WTC11 (cell line): ENCODE results near the gene MRPS27. TPM values are rescaled to one million over a fixed set of nuclear protein-coding genes. Genes with fewer than 3 reads are reported as not detected.

ENCODE experiments used
- ATAC-seq: fragments of 200-7000 bp; cut with Tn5 transposase; 2 replicates; pipeline ENCODE4 v1.10.0; 2021; ENCODE audit warnings: mild to moderate bottlenecking, moderate library complexity
- CTCF ChIA-PET: fragments of 300-600 bp; sonication (Branson Sonifier 250); formaldehyde crosslinking; loops from one replicate; lab custom pipeline; 2021; ENCODE audit warnings: antibody characterized with exemption; lab: Charles Lee
- POLR2A ChIA-PET: fragments of 350-600 bp; sonication (Branson Sonifier 250); formaldehyde crosslinking; loops from one replicate; lab custom pipeline; 2021; ENCODE audit warnings: antibody characterized with exemption; lab: Charles Lee
- DNase-seq: peaks from one replicate; pipeline ENCODE4 v3.0.0; 2021; ENCODE audit warnings: low spot score
- H3K27ac Mint-ChIP-seq: 2 replicates; pipeline ENCODE4 v1.8.0; 2021; ENCODE audit warnings: mixed read lengths
- H3K27me3 Mint-ChIP-seq: 2 replicates; pipeline ENCODE4 v1.8.0; 2021; ENCODE audit warnings: low read depth, mild to moderate bottlenecking, moderate library complexity, mixed read lengths
- H3K36me3 Mint-ChIP-seq: 2 replicates; pipeline ENCODE4 v1.8.0; 2021; ENCODE audit warnings: mixed read lengths
- H3K4me1 Mint-ChIP-seq: 2 replicates; pipeline ENCODE4 v1.8.0; 2022; ENCODE audit warnings: mixed read lengths
- H3K4me3 Mint-ChIP-seq: 2 replicates; pipeline ENCODE4 v1.8.0; 2021; ENCODE audit warnings: mild to moderate bottlenecking, moderate library complexity, mixed read lengths
- H3K9me3 Mint-ChIP-seq: 2 replicates; pipeline ENCODE4 v1.8.0; 2021; ENCODE audit warnings: mixed read lengths
- ELF4 ChIP-seq: sonication (generic); formaldehyde crosslinking; IDR thresholded peaks from 2 replicates; pipeline ENCODE4 v1.8.1; 2022; ENCODE audit warnings: low read depth, mild to moderate bottlenecking, moderate library complexity, missing genetic modification reagents
- EMX1 ChIP-seq: fragments of 250-450 bp; sonication (Bioruptor Pico); IDR thresholded peaks from 2 replicates; pipeline ENCODE4 v1.8.0; 2021; ENCODE audit warnings: mild to moderate bottlenecking
- JAZF1 ChIP-seq: fragments of 250-450 bp; sonication (Bioruptor Pico); IDR thresholded peaks from 2 replicates; pipeline ENCODE4 v1.9.0; 2021; ENCODE audit warnings: moderate library complexity, mild to moderate bottlenecking, inconsistent platforms
- NFE2L1 ChIP-seq: sonication (generic); formaldehyde crosslinking; IDR thresholded peaks from 2 replicates; pipeline ENCODE4 v1.8.1; 2023; ENCODE audit warnings: missing genetic modification reagents
- NFYB ChIP-seq: sonication (generic); formaldehyde crosslinking; conservative IDR thresholded peaks from 2 replicates; pipeline ENCODE4 v1.8.0; 2022; ENCODE audit warnings: low read depth, missing genetic modification reagents
- NR2C2 ChIP-seq: sonication (generic); formaldehyde crosslinking; IDR thresholded peaks from 2 replicates; pipeline ENCODE4 v1.8.0; 2022; ENCODE audit warnings: mild to moderate bottlenecking, missing genetic modification reagents
- SOX15 ChIP-seq: fragments of 250-450 bp; sonication (Bioruptor Pico); IDR thresholded peaks from 2 replicates; pipeline ENCODE4 v1.9.0; 2021; ENCODE audit warnings: mild to moderate bottlenecking
- STAT6 ChIP-seq: sonication (generic); formaldehyde crosslinking; conservative IDR thresholded peaks from 2 replicates; pipeline ENCODE4 v1.8.1; 2023; ENCODE audit warnings: mild to moderate bottlenecking, low read depth, missing genetic modification reagents, moderate library complexity
- ZMAT4 ChIP-seq: fragments of 250-450 bp; sonication (Bioruptor Pico); IDR thresholded peaks from 2 replicates; pipeline ENCODE4 v1.9.0; 2021; ENCODE audit warnings: mild to moderate bottlenecking
- ZNF219 ChIP-seq: sonication (generic); formaldehyde crosslinking; IDR thresholded peaks from 2 replicates; pipeline ENCODE4 v1.8.0; 2023; ENCODE audit warnings: missing genetic modification reagents, mild to moderate bottlenecking, borderline replicate concordance
- ZNF396 ChIP-seq: fragments of 250-450 bp; sonication (Bioruptor Pico); IDR thresholded peaks from 2 replicates; pipeline ENCODE4 v1.8.0; 2021; ENCODE audit warnings: mild to moderate bottlenecking, moderate library complexity, borderline replicate concordance
- ZNF423 ChIP-seq: fragments of 250-450 bp; sonication (Bioruptor Pico); IDR thresholded peaks from 2 replicates; pipeline ENCODE4 v2.1.2; 2022; ENCODE audit warnings: mild to moderate bottlenecking, moderate library complexity
- total RNA-seq: library from RNA; stranded (reverse); gene quantifications from 3 replicates; pipeline ENCODE4 v1.2.3, GENCODE V29; 2021
- TF ChIP-seq, protein P1 (sequence below): sonication (generic); formaldehyde crosslinking; IDR thresholded peaks from 2 replicates; pipeline ENCODE4 v1.8.0; 2022; ENCODE audit warnings: missing genetic modification reagents
- TF ChIP-seq, protein P2 (sequence below): fragments of 250-450 bp; sonication (Bioruptor Pico); IDR thresholded peaks from 2 replicates; pipeline ENCODE4 v1.8.0; 2021; ENCODE audit warnings: mild to moderate bottlenecking
- TF ChIP-seq, protein P3 (sequence below): sonication (generic); formaldehyde crosslinking; IDR thresholded peaks from 2 replicates; pipeline ENCODE4 v1.8.1; 2023; ENCODE audit warnings: mild to moderate bottlenecking, missing genetic modification reagents, moderate library complexity

Gene MRPS27
- total RNA-seq, 1 experiment from 2014 or later = 80.1 TPM

DNA sequence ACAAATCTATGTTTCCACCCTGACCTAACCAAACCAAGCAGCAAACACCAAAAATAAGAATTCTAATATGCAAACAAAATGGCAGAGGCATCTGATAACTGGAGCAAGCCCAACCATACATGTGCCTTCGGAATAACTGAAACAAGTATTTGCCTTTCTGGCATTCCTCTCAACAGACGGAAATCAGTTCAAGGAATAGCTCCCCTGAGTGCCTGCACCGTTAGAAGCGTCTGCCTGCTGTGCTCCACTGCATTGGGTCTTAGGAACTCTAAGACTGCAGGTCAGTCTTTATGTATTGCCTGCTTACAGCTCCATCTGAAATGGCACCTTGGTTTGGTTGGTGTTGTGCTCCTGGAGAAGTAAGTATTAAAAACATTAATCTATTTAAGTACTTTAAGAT lies 98.5 kb downstream of the MRPS27 start (continued):
- TF ChIP-seq ZMAT4 (CRISPR knock-in tag) (no peak), EMX1 (CRISPR knock-in tag) (no peak), ZNF219 (CRISPR knock-in tag) (no peak)
- TF ChIP-seq, protein P1, sequence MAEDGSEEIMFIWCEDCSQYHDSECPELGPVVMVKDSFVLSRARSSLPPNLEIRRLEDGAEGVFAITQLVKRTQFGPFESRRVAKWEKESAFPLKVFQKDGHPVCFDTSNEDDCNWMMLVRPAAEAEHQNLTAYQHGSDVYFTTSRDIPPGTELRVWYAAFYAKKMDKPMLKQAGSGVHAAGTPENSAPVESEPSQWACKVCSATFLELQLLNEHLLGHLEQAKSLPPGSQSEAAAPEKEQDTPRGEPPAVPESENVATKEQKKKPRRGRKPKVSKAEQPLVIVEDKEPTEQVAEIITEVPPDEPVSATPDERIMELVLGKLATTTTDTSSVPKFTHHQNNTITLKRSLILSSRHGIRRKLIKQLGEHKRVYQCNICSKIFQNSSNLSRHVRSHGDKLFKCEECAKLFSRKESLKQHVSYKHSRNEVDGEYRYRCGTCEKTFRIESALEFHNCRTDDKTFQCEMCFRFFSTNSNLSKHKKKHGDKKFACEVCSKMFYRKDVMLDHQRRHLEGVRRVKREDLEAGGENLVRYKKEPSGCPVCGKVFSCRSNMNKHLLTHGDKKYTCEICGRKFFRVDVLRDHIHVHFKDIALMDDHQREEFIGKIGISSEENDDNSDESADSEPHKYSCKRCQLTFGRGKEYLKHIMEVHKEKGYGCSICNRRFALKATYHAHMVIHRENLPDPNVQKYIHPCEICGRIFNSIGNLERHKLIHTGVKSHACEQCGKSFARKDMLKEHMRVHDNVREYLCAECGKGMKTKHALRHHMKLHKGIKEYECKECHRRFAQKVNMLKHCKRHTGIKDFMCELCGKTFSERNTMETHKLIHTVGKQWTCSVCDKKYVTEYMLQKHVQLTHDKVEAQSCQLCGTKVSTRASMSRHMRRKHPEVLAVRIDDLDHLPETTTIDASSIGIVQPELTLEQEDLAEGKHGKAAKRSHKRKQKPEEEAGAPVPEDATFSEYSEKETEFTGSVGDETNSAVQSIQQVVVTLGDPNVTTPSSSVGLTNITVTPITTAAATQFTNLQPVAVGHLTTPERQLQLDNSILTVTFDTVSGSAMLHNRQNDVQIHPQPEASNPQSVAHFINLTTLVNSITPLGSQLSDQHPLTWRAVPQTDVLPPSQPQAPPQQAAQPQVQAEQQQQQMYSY (CRISPR knock-in tag) = no peak

DNA sequence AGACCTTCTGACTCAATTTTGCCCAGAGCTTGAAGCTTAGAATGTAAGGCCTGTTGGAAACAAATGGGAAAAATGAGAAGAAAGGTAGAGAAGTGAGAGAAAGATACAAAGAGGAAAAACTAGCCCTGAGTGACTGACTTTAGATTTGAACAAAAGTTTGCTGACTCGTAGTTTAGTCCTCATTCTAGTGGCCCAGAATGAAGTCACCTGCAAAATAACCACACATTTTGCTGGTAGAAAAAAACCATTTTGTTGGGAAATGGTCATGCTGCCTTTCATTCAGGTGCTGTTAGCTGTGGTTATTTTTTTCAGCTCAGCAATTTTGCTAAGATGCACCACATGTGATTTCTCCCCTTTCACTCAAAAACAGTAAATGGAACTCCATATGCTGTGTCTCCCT lies 98.9 kb downstream of the MRPS27 start:
- TF ChIP-seq, protein P2, sequence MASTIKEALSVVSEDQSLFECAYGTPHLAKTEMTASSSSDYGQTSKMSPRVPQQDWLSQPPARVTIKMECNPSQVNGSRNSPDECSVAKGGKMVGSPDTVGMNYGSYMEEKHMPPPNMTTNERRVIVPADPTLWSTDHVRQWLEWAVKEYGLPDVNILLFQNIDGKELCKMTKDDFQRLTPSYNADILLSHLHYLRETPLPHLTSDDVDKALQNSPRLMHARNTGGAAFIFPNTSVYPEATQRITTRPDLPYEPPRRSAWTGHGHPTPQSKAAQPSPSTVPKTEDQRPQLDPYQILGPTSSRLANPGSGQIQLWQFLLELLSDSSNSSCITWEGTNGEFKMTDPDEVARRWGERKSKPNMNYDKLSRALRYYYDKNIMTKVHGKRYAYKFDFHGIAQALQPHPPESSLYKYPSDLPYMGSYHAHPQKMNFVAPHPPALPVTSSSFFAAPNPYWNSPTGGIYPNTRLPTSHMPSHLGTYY (CRISPR knock-in tag) = no peak
- TF ChIP-seq, protein P3, sequence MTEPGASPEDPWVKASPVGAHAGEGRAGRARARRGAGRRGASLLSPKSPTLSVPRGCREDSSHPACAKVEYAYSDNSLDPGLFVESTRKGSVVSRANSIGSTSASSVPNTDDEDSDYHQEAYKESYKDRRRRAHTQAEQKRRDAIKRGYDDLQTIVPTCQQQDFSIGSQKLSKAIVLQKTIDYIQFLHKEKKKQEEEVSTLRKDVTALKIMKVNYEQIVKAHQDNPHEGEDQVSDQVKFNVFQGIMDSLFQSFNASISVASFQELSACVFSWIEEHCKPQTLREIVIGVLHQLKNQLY = no peak
- TF ChIP-seq ZNF396 (no peak), JAZF1 (no peak), ZNF423 (CRISPR knock-in tag) (no peak), NFYB (CRISPR knock-in tag) (no peak), ELF4 (CRISPR knock-in tag) (no peak), NFE2L1 (CRISPR knock-in tag) (no peak), SOX15 (CRISPR knock-in tag) (no peak), NR2C2 (CRISPR knock-in tag) (no peak), STAT6 (CRISPR knock-in tag) (no peak)
- TF ChIP-seq, protein P1 (CRISPR knock-in tag) = no peak
- no peak for ATAC-seq
- H3K27me3 Mint-ChIP-seq = no peaks in the 10 kb centered on the region
- DNase-seq = no peak
- ChIA-PET POLR2A (no interaction called here), CTCF (interaction anchor here (1.4 kb wide), 1 partner anchor 24 kb away, joined by 5 read pairs; no protein-coding TSS in a partner anchor)
- no peaks in the 10 kb centered on the region for H3K9me3 Mint-ChIP-seq
- H3K4me1 Mint-ChIP-seq = no peaks in the 10 kb centered on the region
- peaks cover 70% of the 10 kb centered on the region for H3K36me3 Mint-ChIP-seq
- no peak overlapping the region for H3K27ac Mint-ChIP-seq
- H3K4me3 Mint-ChIP-seq = no peak overlapping the region
